HT-29 (cell line): ENCODE data around the gene GALNT10. TPM values are rescaled to one million over a fixed set of nuclear protein-coding genes. Genes with fewer than 3 reads are reported as not detected.

ENCODE experiments used
- DNase-seq: peaks from one replicate; pipeline ENCODE4 v3.0.0-alpha.2; 2015; ENCODE audit warnings: low spot score
- total RNA-seq: library from RNA; depleted of rRNA; stranded (reverse); fragments of >200 nt; shearing (Covaris generic); gene quantifications from 2 replicates; pipeline ENCODE4 v1.2.3, GENCODE V29; 2014

Gene GALNT10
- total RNA-seq, 1 experiment from 2014 or later, result 8.0 TPM

DNA sequence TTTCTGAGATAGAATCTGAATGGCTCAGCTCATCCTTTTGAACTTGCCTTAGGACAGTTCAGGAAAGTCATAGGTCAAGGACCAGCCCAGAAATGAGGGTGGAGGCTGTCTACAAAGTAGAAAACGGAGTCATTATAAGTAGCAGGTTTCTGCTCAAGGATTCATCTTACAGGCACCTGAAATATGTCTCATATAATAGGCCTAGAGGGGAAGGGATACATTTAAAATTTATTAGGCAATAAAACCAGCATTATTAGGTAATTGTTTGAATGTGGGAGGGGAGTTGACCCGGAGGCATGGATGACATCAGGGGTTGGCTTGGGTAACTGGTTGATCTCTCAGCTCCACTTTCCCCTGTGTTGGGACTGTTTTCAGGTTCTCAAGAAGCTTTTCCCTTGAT, 11.9 kb upstream of the GALNT10 start:
- DNase-seq, result no peak

DNA sequence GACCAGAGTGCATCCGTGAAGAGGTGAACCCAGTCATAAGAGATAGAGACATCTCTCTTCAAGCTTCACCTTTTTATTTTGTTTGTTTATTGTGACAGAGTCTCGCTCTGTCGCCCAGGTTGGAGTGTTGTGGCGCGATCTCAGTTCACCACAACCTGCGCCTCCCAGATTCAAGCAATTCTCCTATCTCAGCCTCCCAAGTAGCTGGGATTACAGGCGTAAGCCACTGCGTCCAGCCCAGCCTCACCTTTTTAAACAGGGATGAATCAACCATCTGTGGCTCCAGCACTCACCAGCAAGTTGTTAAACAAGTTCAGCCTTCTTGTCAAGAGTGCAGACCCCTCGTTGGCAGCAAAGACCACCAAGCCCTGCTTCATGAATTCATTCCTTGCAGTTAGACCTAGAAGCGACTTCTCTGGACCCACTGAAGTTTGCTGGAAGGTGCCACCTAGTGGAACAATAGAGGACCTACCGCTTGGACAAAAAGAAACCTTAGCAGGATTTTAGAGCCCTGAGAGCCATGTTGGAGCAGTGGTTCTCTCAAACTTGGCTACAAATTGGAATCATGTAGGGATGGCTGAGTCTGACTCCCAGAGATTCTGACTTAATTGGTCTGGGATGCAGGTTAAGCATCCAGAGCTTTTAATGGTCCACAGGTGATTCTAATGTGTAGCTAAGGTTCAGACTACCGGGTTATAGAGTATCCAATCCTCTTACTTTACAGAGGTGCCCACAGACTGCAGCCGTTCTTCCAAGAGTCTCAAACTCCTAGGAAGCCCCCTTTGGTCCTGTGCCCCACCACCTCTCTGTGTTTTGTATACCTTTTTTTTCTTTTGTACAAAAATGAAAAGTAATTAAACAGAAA, 10.5 kb upstream of the GALNT10 start:
- peak; percentile 65 for DNase-seq

DNA sequence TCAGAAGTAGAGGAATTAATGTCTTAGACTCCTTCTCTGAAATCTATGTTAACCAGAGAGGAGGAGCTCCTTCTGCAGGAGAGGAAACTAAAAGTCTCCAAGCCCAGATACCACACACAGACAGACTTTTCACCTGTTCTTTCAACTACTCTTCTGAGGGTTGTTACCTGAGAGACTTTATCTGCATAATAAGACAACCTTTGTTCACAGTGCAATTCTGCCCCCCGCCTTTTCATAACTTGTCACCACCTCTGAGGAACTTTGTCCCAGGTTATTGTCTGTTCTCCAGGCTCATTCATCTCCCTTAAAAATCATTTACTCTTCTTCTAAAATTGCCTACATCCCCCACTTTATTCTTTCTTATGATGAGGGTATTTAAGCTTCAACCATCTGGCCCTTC, 9.4 kb upstream of the GALNT10 start:
- DNase-seq, result no peak

DNA sequence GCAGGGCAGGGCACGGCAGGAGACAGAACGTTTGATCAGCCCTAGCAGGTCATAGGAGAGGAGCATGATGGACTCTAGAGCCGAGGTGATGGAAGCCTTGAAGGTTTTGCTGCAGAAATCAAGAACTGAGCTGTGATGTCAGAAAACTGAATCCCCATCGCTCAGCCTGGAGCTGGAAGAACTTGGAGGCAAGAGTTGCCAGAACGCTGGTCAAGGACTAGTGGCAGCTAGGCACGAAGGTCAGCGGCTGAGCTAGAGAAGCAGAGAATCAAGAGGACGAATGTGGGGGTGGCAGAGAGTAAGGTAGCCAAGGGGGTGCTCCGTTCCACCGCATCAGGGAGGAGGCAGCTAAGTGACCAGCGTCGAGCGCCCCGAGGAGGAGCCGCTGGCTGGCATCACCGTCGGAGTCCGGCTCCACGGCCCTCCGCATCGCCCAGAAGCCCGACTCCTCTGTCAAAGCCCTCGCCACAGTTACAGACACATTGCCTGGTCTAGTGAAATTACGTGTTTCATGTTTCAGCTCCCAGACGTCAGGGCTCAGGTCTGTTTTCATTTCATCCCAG, 1.2 kb upstream of the GALNT10 start:
- peak; percentile 4 for DNase-seq

DNA sequence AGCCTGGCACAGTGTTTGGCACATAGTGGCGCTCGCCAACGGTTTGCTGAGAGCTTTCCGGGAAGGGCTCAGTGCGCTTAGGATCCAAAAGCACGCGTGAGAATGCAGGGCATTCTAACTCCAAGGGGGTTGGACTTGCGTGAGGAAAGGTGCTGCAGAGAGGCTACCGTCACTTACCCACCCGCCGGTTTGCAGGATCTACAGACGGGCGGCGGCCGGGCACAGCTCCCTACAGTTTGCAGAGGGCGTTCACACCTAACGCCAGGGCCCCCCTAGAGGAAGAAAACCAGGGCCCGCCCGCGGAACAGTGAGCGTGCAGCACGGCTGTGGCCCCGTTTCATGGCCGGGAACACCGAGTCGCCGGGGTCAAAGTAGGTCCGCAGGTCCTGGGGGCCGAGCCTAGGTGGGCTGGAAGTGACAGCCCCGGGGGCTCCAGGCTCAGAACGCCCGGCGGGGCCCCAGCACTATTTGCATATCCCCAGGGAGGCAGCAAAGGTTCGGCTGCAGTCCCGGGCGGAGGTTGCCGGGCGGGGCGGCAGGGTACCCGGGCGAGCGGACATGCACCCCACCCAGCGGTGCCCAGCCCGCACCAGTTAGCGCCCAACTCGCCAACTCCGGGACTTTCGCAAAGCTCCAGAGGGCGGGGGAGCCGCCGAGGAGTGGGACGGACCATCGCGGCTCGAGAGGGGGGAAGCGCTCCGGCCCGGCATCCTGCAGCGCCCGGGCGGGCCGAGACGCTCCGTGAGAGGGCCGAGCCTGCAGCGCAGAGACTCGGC, 526 bp upstream of the GALNT10 start:
- DNase-seq, result peak; percentile 62

DNA sequence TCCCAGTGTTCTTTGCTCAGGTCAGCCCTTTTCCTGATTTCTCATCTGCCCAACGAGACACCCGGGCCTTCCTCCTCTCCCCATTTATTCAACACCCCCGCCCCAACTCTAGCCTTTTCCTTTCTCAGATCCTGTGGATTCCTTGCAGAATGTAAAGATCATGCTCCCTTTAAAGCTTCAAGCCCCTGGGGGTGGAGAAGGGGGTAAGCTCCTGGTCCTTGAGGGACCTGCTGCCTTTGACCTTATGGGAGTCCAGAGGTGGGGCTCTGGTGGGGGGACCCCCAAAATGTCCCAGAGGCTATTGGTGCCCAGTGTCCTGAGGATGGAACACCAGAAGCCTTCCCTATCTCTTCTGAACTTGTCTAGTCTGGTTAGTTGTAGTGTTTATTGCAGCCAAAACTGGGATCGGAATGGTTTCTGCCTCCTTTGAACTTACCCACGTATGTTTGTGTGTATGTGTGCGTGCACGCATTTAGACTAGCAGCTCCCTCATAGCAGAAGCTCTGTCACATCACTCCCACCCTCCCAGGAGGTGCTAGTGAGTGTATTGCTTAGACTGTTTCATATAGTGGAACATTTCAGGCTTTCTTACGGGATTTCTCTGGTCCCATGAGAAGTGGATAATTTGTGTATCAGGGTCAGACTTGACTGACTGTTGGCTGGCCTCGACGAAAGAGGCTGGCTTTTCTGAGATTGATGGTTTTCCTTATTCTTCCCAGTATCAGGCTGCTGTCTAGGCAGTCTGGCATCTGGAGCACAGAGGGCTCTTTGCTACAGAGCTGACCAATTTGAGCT, 1.1 kb downstream of the GALNT10 start:
- no peak for DNase-seq

DNA sequence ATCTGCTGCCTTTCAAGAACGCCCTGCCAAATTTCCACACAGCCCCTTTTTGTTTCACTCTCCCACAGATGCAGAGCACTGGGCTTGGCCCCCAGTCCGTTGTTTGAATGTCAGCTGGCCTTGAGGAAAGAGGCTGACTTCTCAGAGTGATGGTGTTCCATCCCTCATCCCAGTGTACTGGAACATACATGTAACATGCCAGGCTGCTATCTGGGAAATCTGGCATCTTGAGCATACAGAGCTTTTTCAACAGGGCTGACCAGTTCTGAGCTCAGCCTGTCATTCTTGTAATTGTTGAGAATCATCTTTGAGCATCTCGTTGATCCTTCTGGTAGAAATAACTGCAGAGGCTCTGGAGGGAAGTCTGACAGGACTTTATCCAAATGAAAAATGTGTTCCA, 2.8 kb downstream of the GALNT10 start:
- DNase-seq, result no peak

DNA sequence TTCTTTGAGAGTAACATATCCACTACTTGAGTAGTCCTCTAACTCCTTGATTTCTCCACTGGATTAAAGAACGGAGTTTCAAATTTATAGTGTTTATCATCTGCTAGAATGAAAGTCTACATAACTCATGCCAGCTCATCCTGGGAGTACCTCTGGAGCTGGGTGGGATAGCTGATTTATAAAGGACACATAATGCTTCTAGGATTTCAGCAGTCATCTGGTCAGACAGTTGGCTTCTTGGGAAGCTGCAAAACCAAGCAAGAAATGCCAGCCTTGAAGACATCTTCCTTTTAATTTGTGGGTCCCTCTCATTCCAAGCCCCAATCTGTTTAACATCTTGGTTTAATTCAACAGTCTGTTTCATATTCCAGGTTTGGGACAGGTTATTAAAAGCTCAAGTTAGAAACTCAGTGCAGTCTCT, 3.2 kb downstream of the GALNT10 start:
- no peak for DNase-seq

DNA sequence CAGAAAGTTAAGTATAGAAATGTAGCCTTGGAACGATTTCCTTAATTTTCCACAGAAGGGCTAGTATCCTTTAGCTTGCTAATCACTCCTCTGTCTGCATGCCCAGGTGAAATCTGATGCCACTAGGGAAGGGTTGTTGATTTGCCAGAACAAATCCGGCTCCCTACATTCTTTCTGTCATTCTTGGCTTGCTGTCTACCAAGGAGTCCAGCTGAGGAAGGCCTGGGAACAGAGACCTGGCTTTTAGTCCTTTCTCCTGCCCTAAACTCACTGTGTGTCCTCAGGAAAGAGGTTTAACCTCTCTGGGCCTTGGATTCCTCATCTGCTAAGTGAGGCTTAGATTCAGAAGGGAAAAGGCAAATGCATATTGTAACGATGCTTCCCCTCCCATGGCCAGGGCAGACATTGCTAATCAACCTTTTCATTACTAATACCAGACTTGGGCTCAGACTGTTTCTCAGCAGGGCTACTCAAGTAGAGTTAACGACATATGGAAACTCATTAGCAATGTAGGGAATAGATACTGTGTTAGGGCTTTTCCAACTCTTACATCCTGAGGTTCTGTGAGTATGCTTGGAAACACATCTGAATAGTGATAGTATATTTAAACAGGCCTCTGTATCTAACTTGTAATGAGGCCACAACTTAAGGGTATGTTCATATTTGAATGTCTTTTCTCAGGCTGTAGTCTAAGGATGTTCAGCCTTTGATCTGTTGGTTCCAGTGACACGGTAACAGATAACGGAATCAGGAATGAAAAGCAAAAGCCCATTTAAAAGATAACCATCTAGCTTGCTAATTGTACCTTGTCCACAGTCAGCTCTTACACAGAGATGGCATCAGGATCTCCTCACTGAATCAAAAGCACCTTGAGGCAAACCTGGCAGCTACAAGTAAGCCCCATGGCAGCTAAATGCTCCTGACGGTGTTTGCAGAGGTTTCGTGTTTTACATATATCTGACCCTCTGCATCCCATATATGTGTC, 4.1 kb downstream of the GALNT10 start:
- DNase-seq, result no peak

DNA sequence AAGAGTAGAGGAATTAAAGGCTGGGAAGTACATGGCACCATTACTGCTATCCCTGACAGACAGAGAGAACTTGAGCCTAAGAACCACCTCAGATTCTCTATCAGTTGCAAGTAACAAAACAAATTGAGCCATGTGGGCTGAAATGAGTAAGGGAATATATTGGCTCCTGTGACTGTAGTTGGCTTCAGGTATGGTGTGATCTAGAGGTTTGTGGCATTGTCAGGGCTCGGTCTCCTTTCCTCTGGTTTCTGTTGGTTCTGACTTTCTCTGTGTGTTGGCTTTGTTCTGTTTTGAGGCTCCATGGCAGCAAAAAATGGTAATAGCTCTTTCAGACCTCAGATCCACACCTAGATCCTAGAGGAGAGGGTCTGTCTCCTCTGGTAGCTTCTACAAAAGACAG, 5.7 kb downstream of the GALNT10 start:
- DNase-seq, result no peak

DNA sequence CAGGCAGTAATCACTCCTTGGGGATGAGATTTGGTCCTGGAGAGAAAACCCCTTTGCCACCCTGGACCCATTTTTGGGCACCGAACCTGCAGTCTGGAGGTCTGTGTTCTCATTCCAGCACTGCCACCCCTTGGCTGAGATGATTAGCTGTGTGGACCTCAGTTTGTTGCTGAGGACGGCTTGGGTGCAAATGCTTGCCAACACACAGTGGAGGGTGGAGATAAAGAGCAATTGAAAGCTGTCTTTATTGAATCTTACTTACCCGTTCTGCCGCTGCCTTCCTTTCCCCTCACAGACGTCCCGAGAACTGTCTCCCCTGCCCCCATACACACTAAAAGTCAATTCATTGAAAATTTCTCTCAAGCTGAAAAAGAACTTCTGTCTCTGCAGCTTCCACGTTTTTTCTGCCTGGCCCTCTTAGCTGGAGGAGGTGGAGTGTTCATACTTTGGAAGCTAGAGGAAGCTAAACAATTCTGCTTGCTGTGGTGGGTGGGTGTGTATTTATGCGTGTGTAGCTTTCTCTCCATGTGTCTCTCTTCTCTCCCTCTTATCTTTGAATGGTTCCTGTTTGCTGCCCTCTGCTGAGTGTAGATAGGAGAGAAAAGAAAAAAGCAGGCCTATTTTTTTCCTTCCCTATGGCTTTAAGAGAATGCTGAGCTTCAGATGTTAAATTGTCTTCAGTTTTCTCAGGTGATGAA, 6.6 kb downstream of the GALNT10 start:
- DNase-seq, result peak; percentile 39

DNA sequence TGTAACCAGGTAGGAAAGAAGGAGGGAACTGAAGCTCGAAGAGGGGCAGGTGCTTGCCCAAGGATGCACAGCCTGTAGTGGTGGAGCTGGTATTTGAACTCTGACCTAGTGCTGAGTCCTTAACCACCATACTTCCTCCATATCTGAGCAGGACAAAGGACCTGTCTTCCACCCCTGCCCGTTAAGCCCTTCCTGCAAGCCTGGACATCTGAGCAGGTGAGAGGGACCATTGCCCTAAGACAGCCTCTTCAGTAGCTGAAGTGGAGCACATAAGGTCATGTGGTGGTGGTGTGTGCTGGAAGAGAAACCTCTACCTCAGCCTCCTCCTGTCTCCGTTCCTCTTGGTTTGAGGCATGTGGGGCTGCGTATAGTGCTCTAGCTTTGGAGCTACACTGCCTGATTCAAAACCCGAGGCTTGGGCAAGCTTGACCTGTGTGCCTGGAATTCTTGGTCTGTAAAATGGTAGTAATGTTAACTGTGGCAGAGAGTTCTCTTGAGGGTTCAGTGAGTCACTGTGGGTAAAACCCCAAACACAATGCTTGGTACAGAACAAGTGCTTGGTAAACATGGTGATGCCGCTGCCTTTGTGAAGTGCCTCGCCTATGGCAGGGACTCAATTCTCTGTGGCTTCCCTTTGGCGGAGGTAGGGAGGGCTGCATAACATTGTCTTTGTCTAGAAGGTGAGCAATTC, 7.4 kb downstream of the GALNT10 start:
- peak; percentile 34 for DNase-seq

DNA sequence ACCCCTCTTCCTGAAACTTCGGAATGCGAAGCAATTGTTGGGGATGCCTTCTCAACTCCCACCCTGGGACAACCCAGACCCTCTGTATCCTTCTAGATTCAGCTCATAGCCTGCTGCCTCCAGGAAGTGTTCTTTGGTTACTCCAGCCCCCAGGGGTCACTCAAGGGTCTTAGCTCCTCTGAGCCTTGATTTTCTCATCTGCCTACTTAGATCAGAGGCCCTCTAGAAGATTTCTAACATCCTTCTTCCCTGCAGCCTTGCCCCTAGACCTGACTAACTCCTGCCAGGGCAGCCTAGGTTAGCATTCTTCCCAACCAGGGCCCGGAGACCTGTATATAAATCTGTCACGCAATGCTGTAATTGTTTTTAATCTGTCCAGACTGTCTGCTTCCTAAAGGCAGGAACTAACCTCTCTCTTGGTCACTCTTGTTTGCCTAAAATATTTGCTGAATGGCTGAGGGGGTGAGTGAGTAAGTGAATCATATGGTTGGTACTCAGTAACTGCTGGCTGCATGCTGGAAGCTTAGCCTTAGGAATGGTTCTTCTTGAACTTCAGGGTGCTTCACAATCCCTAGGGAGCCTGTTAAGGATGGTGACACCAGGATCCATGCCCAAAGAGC, 8.2 kb downstream of the GALNT10 start:
- no peak for DNase-seq

DNA sequence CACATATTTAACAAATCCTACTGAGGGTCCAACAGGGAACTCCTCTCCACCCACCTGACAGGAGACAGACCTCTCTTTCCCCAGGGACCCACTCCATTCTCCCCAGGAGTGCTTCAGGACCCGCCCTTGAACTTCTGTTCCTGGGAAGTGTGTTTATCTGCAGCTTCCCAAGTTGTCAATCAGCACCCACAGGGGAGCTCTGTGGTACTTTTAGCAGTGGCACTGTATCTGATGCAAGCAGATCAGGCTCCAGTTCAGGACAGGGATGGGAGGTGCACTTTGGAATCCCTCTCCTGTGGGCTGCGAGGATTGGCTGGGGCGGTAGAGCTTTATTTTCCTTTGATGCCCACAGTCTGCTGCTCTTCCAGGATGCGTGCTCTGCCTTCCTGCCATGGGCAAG, 8.7 kb downstream of the GALNT10 start:
- DNase-seq, result no peak

DNA sequence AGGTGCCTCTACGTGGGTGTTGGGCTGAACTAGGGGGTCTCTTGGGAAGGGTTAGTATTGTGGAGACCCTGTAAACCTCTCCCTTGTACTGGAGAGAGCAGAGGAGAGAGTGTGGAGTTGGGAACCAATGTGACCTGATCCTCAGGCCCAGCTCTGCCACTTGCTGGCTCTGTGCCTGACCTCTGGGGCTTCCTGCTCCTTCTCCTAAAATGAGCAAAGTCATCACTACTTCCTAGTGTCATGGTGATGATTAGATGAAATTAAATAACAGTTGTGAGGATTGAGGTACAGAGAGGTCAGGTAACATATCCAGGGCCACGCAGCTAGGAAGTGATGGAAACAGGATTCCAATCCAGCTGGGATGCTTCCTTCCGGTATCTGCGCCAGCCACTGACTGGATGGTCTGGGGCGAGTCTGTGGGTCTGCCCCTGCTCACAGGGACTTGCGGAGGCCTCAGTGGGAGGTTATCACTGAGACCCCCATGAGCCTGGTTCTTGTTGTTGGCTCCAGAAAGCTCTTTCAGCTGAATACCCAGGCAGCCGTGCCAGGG, 9.2 kb downstream of the GALNT10 start:
- DNase-seq, result no peak

DNA sequence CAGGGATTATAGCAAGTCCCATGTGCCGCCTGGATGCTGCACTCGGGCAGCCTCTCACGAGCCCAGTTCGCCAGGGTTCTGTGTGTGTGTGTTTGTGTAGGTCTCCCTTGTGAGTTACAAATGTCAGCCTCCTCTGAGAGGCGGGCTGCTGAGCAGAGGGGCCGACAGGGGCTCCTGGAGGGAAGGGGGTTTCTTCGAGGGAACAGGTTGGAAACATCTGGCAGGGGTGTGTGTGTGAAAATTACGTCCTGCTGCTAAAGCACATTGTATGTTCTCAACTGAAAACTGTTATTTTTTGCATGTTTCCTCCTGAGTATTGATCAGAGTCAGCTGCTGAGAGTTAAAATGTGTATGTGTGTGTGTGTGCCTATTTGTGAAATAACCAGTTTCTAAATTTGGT, 9.7 kb downstream of the GALNT10 start:
- DNase-seq, result no peak

DNA sequence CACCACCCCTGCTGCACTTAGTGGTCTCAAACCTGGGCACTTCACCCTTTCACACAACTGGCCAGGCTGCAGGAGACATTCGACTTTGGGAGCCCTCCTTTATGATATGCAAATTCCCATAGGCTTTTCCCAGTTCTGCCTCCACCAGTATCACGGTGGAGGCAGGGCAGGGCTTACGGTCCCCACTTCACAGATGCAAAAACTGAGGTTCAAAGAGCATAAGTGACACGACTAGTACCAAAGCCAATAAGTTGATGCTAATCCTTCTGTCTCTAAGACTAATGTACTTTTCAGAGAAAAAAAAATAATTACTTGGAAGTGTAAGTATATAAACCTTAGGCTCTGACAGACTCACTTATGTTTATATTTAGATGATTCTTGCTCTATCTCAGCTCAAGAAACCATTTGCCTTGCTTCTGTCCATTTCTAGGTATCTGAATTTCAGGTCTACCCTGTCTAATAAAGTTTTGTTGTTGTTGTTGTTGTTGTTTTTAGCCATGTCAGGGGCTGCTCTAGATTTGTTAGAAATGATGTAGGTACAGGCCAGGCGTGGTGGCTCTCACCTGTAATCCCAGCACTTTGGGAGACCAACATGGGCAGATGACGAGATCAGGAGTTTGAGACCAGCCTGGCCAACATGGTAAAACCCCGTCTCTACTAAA, 10.7 kb downstream of the GALNT10 start:
- DNase-seq, result no peak
